GM12891 (cell line): ENCODE results near the gene ETNK1.

Experiments used
- PAX5 ChIP-seq: IDR thresholded peaks from 2 replicates; pipeline ENCODE4 v1.6.1; 2011; ENCODE audit warnings: low read length, moderate library complexity, mild to moderate bottlenecking; ENCODE audit not compliant: insufficient read depth, severe bottlenecking
- POLR2A ChIP-seq: IDR thresholded peaks from 2 replicates; pipeline ENCODE4 v1.6.1; 2011; ENCODE audit warnings: low read depth, low read length, control low read depth
- POLR2AphosphoS5 ChIP-seq: IDR thresholded peaks from 2 replicates; pipeline ENCODE4 v1.6.1; 2011; ENCODE audit warnings: low read depth, low read length, control low read depth
- POU2F2 ChIP-seq: IDR thresholded peaks from 2 replicates; pipeline ENCODE4 v1.6.1; 2011; ENCODE audit warnings: low read depth, mild to moderate bottlenecking, control low read depth, low read length, moderate library complexity
- SPI1 ChIP-seq: IDR thresholded peaks from 2 replicates; pipeline ENCODE4 v1.6.1; 2011; ENCODE audit warnings: low read depth, low read length, control low read depth
- TAF1 ChIP-seq: IDR thresholded peaks from 2 replicates; pipeline ENCODE4 v1.6.1; 2011; ENCODE audit warnings: low read depth, low read length, control low read depth

DNA sequence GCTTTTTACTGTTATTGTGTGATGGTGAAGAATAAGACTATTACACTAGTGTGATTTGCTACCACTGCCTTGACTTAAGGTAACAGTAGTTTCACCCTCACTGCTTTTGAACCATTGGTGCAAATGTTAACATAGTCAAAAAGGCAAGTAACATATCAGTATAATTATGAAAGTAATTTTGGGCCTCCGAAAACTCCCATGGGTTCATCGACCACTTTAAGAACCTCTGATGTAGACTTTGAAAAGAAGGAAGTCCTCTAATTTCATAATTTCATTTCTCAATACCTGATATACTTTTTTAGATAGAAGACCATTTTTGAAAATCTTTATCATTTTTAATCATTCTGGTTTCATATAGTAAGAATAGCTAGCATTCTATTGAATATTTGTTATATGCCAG lies 57.7 kb downstream of the ETNK1 start:
- TF ChIP-seq POLR2A (no peak), PAX5 (no peak), POLR2AphosphoS5 (no peak), TAF1 (no peak), SPI1 (peak; percentile 49), POU2F2 (no peak)
